Osteocyte (in vitro differentiated cells): ENCODE results near the gene SH3RF1. TPM values are rescaled to one million over a fixed set of nuclear protein-coding genes. Genes with fewer than 3 reads are reported as not detected.
A peak's percentile ranks its signal among the peaks of the same experiment; 100 is the strongest.

ENCODE experiments used
- DNase-seq: peaks from one replicate; pipeline ENCODE4 v3.0.0; 2021; ENCODE audit warnings: mixed read lengths; ENCODE audit not compliant: unreplicated experiment; ENCODE audit errors: extremely low spot score
- H3K27ac Mint-ChIP-seq: one replicate; pipeline ENCODE4 v1.8.0; 2021; ENCODE audit warnings: mild to moderate bottlenecking, mixed read lengths; ENCODE audit not compliant: unreplicated experiment
- H3K27me3 Mint-ChIP-seq: one replicate; pipeline ENCODE4 v1.8.0; 2021; ENCODE audit warnings: mixed read lengths; ENCODE audit not compliant: unreplicated experiment
- H3K36me3 Mint-ChIP-seq: one replicate; pipeline ENCODE4 v1.8.0; 2021; ENCODE audit warnings: mixed read lengths; ENCODE audit not compliant: unreplicated experiment
- H3K4me1 Mint-ChIP-seq: one replicate; pipeline ENCODE4 v1.8.0; 2021; ENCODE audit warnings: mixed read lengths; ENCODE audit not compliant: unreplicated experiment
- H3K4me3 Mint-ChIP-seq: one replicate; pipeline ENCODE4 v1.8.0; 2021; ENCODE audit warnings: mild to moderate bottlenecking, moderate library complexity, mixed read lengths; ENCODE audit not compliant: unreplicated experiment
- H3K9me3 Mint-ChIP-seq: one replicate; pipeline ENCODE4 v1.8.0; 2021; ENCODE audit warnings: mixed read lengths; ENCODE audit not compliant: unreplicated experiment
- CTCF ChIP-seq: fragments of 200-600 bp; sonication (generic); IDR thresholded peaks from 2 replicates; pipeline ENCODE4 v1.5.0; 2021; ENCODE audit warnings: antibody characterized with exemption, mild to moderate bottlenecking, moderate library complexity
- total RNA-seq: library from RNA; stranded (reverse); gene quantifications from 2 replicates; pipeline ENCODE4 v1.2.1, GENCODE V29; 2021

The SH3RF1 gene
- total RNA-seq, 1 donor from 2014 or later, result 31.8 TPM

DNA sequence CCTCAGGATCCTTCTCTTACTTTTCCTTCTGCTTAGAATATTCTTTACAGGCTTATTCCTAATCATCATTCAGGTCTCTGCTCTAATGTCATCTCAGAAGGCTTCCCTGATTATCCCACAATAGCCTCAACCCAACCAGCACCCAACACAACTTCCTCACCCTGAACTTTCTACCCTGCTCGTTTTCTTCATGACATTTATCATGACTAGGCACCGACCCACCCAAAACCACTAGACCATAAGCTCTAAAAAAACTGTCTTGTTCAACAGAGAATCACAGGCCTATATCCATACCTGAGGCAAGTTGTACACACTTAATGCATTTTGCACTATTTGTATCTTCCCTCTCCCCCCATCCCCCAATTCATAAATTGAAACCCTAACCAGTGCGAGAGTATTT, 95.3 kb downstream of the SH3RF1 start:
- no peak overlapping the region for H3K4me3 Mint-ChIP-seq
- TF ChIP-seq CTCF, result no peak
- H3K27me3 Mint-ChIP-seq, result no peaks in the 10 kb centered on the region
- peaks cover 4% of the 10 kb centered on the region for H3K36me3 Mint-ChIP-seq
- H3K9me3 Mint-ChIP-seq, result no peaks in the 10 kb centered on the region
- DNase-seq, result no peak
- H3K4me1 Mint-ChIP-seq, result peaks cover 44% of the 10 kb centered on the region
- no peak overlapping the region for H3K27ac Mint-ChIP-seq

GRCh38 chr4:169175035-169175434, 95.7 kb downstream of the SH3RF1 start:
- Mint-ChIP-seq H3K27me3 (no peaks in the 10 kb centered on the region), H3K4me3 (no peak overlapping the region), H3K9me3 (no peaks in the 10 kb centered on the region), H3K4me1 (peaks cover 41% of the 10 kb centered on the region), H3K36me3 (peaks cover 4% of the 10 kb centered on the region), H3K27ac (no peak overlapping the region)
- no peak for TF ChIP-seq CTCF
- no peak for DNase-seq

- no peak overlapping the region for H3K4me3 Mint-ChIP-seq
- DNase-seq, result no peak
- no peaks in the 10 kb centered on the region for H3K9me3 Mint-ChIP-seq
- TF ChIP-seq CTCF, result no peak
- peak overlapping the region; percentile 31 for H3K27ac Mint-ChIP-seq
- peaks cover 6% of the 10 kb centered on the region for H3K36me3 Mint-ChIP-seq
- H3K4me1 Mint-ChIP-seq, result peaks cover 38% of the 10 kb centered on the region
- no peaks in the 10 kb centered on the region for H3K27me3 Mint-ChIP-seq
These were observed 96.5 kb downstream of the SH3RF1 start for GRCh38 chr4:169174247-169174646.

GRCh38 chr4:169167957-169168858, 102.5 kb downstream of the SH3RF1 start:
- no peak for TF ChIP-seq CTCF
- DNase-seq, result no peak
- Mint-ChIP-seq H3K4me3 (peak overlapping the region; percentile 44), H3K36me3 (peaks cover 6% of the 10 kb centered on the region), H3K9me3 (no peaks in the 10 kb centered on the region), H3K27me3 (no peaks in the 10 kb centered on the region), H3K27ac (peak overlapping the region; percentile 82), H3K4me1 (peaks cover 77% of the 10 kb centered on the region)

DNA sequence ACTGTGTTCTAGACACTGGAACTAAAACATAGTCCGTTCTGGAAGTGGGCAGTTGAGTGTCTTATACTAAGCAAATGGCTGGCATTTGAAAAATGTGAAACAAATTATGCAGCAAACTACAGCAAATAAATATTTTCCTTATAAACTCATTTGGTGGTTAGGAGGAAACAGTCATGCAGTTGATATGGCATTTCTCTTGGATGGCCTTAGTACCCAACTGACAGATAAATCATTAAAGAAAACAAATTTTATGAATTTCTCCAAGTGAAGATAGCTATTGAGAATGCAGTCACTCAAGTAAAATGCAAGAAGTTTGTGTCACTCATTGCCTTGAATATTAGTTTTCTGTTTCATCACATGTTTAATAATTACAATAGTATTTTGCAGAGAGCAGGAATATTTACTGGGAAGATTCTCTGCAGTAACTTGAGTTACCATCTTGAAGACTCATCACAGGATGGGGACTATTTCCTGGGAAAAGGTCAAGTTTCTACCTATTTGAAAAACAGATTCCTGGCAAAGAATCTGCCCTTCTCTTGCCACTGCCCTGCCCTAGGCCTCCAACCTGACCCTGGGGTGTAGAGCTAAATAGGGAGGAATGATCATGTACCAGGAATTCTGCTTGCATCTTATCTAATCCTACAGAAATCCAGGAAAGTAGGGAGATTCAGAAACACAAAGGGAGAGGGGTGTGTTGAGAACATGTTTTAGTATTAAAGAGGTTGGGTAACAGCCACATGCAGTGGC, 105.9 kb downstream of the SH3RF1 start:
- peaks cover 1% of the 10 kb centered on the region for H3K36me3 Mint-ChIP-seq
- no peak for DNase-seq
- TF ChIP-seq CTCF, result no peak

More for the DNA sequence above, 105.9 kb downstream of the SH3RF1 start:
- no peaks in the 10 kb centered on the region for H3K27me3 Mint-ChIP-seq
- no peak overlapping the region for H3K4me3 Mint-ChIP-seq
- peak overlapping the region; percentile 91 for H3K27ac Mint-ChIP-seq
- peaks cover 80% of the 10 kb centered on the region for H3K4me1 Mint-ChIP-seq
- H3K9me3 Mint-ChIP-seq, result no peaks in the 10 kb centered on the region
